Endothelial cell of umbilical vein (primary cell): Measurements from ENCODE around the gene HDDC2.

Experiments
- EZH2 ChIP-seq: IDR thresholded peaks from 2 replicates; pipeline ENCODE4 v1.6.1; 2012; ENCODE audit warnings: borderline replicate concordance, low read depth, mild to moderate bottlenecking, moderate library complexity, low read length, inconsistent platforms; ENCODE audit not compliant: severe bottlenecking
- FOS ChIP-seq: IDR thresholded peaks from 2 replicates; pipeline ENCODE4 v1.6.1; 2011; ENCODE audit warnings: mild to moderate bottlenecking, low read length, moderate library complexity, borderline replicate concordance; ENCODE audit not compliant: insufficient read depth
- JUN ChIP-seq: IDR thresholded peaks from 2 replicates; pipeline ENCODE4 v1.6.1; 2011; ENCODE audit warnings: borderline replicate concordance, low read depth; ENCODE audit not compliant: insufficient read length, insufficient read depth
- POLR2A ChIP-seq: IDR thresholded peaks from 2 replicates; pipeline ENCODE4 v1.6.1; 2012; ENCODE audit warnings: low read depth, mild to moderate bottlenecking, control low read depth, low read length
- POLR2AphosphoS5 ChIP-seq: IDR thresholded peaks from 2 replicates; pipeline ENCODE4 v1.6.1; 2012; ENCODE audit warnings: low read depth, mild to moderate bottlenecking, control low read depth, low read length, moderate library complexity; ENCODE audit not compliant: insufficient read depth
- TF ChIP-seq, protein P1 (sequence below), 2 donors: IDR thresholded peaks; 1 replicate in 1 of 2; 2 replicates in 1 of 2; pipeline ENCODE4 v1.5.1; 2011; ENCODE audit warnings: low read length in 2 of 2, mild to moderate bottlenecking in 2 of 2, moderate library complexity in 2 of 2, control low read depth in 1 of 2, inconsistent platforms in 1 of 2, low read depth in 1 of 2; ENCODE audit not compliant: insufficient read depth in 1 of 2; ENCODE audit errors: extremely low read depth in 1 of 2
- TF ChIP-seq, protein P2 (sequence below): IDR thresholded peaks from 2 replicates; pipeline ENCODE4 v1.6.1; 2011; ENCODE audit not compliant: insufficient read depth, insufficient read length

DNA sequence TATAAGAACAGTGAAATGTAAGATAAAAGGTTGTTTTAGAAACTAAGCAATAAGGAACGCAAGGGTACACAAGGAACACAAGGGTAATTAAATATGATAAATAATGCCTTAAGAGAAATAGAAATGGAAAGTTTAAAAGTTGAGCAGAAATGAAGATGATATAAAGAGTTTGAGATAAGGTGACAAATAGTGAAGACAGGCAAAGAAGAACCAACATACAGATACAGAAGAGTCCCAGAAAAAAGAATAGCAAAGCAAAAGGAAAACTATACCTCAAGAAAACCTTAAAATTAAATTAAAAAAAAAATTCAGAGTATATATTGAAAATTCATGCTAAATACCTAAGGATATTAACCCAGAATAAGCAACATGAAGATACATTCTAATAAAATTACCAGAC, 16.4 kb downstream of the HDDC2 start:
- no peak for TF ChIP-seq POLR2A
- TF ChIP-seq, protein P1, sequence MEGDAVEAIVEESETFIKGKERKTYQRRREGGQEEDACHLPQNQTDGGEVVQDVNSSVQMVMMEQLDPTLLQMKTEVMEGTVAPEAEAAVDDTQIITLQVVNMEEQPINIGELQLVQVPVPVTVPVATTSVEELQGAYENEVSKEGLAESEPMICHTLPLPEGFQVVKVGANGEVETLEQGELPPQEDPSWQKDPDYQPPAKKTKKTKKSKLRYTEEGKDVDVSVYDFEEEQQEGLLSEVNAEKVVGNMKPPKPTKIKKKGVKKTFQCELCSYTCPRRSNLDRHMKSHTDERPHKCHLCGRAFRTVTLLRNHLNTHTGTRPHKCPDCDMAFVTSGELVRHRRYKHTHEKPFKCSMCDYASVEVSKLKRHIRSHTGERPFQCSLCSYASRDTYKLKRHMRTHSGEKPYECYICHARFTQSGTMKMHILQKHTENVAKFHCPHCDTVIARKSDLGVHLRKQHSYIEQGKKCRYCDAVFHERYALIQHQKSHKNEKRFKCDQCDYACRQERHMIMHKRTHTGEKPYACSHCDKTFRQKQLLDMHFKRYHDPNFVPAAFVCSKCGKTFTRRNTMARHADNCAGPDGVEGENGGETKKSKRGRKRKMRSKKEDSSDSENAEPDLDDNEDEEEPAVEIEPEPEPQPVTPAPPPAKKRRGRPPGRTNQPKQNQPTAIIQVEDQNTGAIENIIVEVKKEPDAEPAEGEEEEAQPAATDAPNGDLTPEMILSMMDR (IDR thresholded peaks at IDR 0.05; ENCODE audit: extremely low read depth in 1 of 2, insufficient read depth in 1 of 2, low read depth in 1 of 2, low read length in 2 of 2): no peak
- TF ChIP-seq POLR2AphosphoS5: no peak
- no peak for TF ChIP-seq EZH2
- TF ChIP-seq FOS: no peak
- TF ChIP-seq, protein P2, sequence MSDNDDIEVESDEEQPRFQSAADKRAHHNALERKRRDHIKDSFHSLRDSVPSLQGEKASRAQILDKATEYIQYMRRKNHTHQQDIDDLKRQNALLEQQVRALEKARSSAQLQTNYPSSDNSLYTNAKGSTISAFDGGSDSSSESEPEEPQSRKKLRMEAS: no peak
- TF ChIP-seq JUN: no peak
